ENCODE results near the gene TRIM5. TPM values are rescaled to one million over a fixed set of nuclear protein-coding genes. Genes with fewer than 3 reads are reported as not detected.

The TRIM5 gene
- total RNA-seq, 4 donors from 2014 or later, result 8.9 to 21.4 (median 14.9) TPM

GRCh38 chr11:5655474-5655873 lies 29.4 kb downstream of the TRIM5 start:
- no peaks in the 10 kb centered on the region for H3K4me1 ChIP-seq
- H3K36me3 ChIP-seq, result no peaks in the 10 kb centered on the region
- no peak for ATAC-seq
- 92 to 93% methylated on average over 4 of the region's 4 CpGs for WGBS, 2 donors (ENCODE audit: low coverage in 1 of 2)
- no peak overlapping the region for H3K27ac ChIP-seq
- no peak overlapping the region for H3K4me3 ChIP-seq
- TF ChIP-seq POLR2A (IDR thresholded peaks at IDR 0.05) (no peak), EP300 (IDR thresholded peaks at IDR 0.05) (no peak), POLR2AphosphoS5 (IDR thresholded peaks at IDR 0.05) (no peak), CTCF (IDR thresholded peaks at IDR 0.05) (no peak)
- no peaks in the 10 kb centered on the region for H3K9me3 ChIP-seq
- H3K27me3 ChIP-seq, result no peaks in the 10 kb centered on the region

GRCh38 chr11:5646139-5646538 lies 38.7 kb downstream of the TRIM5 start:
- Histone ChIP-seq H3K4me3 (no peak overlapping the region), H3K27me3 (no peaks in the 10 kb centered on the region), H3K4me1 (no peaks in the 10 kb centered on the region), H3K27ac (no peak overlapping the region), H3K9me3 (no peaks in the 10 kb centered on the region), H3K36me3 (peaks cover 0 to 40% of the 10 kb centered on the region in 2 donors)
- TF ChIP-seq EP300 (IDR thresholded peaks at IDR 0.05) (no peak), CTCF (IDR thresholded peaks at IDR 0.05) (no peak), POLR2AphosphoS5 (IDR thresholded peaks at IDR 0.05) (no peak), POLR2A (IDR thresholded peaks at IDR 0.05) (no peak)
- 77 to 81% methylated on average over 3 of the region's 3 CpGs for WGBS, 2 donors (ENCODE audit: low coverage in 1 of 2)
- no peak for ATAC-seq

- Histone ChIP-seq H3K36me3 (peaks cover 0 to 43% of the 10 kb centered on the region in 2 donors), H3K27me3 (no peaks in the 10 kb centered on the region), H3K4me3 (no peak overlapping the region), H3K27ac (no peak overlapping the region), H3K4me1 (no peaks in the 10 kb centered on the region), H3K9me3 (no peaks in the 10 kb centered on the region)
- no peak for ATAC-seq
- TF ChIP-seq EP300 (IDR thresholded peaks at IDR 0.05) (no peak), POLR2A (IDR thresholded peaks at IDR 0.05) (no peak), POLR2AphosphoS5 (IDR thresholded peaks at IDR 0.05) (no peak), CTCF (IDR thresholded peaks at IDR 0.05) (no peak)
Measured at GRCh38 chr11:5643585-5643984, 41.3 kb downstream of the TRIM5 start.

GRCh38 chr11:5639953-5640352 lies 44.9 kb downstream of the TRIM5 start:
- H3K36me3 ChIP-seq, result peaks cover 0 to 71% of the 10 kb centered on the region in 2 donors
- 94 to 100% methylated on average over 1 of the region's 1 CpG for WGBS, 2 donors (ENCODE audit: low coverage in 1 of 2)
- no peak for TF ChIP-seq CTCF (IDR thresholded peaks at IDR 0.05)
- TF ChIP-seq POLR2A (IDR thresholded peaks at IDR 0.05), result no peak
- no peak for TF ChIP-seq POLR2AphosphoS5 (IDR thresholded peaks at IDR 0.05)
- no peak for TF ChIP-seq EP300 (IDR thresholded peaks at IDR 0.05)

GRCh38 chr11:5631969-5632635 lies 52.8 kb downstream of the TRIM5 start:
- H3K27me3 ChIP-seq, result no peaks in the 10 kb centered on the region
- no peak overlapping the region for H3K4me3 ChIP-seq
- H3K27ac ChIP-seq, result no peak overlapping the region
- TF ChIP-seq POLR2A (IDR thresholded peaks at IDR 0.05) (no peak), CTCF (IDR thresholded peaks at IDR 0.05) (no peak), EP300 (IDR thresholded peaks at IDR 0.05) (no peak), POLR2AphosphoS5 (IDR thresholded peaks at IDR 0.05) (no peak)
- no peaks in the 10 kb centered on the region for H3K9me3 ChIP-seq
- ATAC-seq, result no peak
- H3K4me1 ChIP-seq, result no peaks in the 10 kb centered on the region
- H3K36me3 ChIP-seq, result peaks cover 0 to 45% of the 10 kb centered on the region in 2 donors
- WGBS, 2 donors (ENCODE audit: low coverage in 1 of 2), result 78 to 80% methylated on average over 3 to 4 of the region's 5 CpGs

More at GRCh38 chr11:5639953-5640352, 44.9 kb downstream of the TRIM5 start:
- H3K27ac ChIP-seq, result no peak overlapping the region
- H3K27me3 ChIP-seq, result no peaks in the 10 kb centered on the region
- no peak for ATAC-seq
- no peaks in the 10 kb centered on the region for H3K4me1 ChIP-seq
- no peaks in the 10 kb centered on the region for H3K9me3 ChIP-seq
- no peak overlapping the region for H3K4me3 ChIP-seq

Data from gastroesophageal sphincter (tissue), 4 donors.